SK-N-SH (cell line): Measurements from ENCODE around the gene SLC25A2. TPM values are rescaled to one million over a fixed set of nuclear protein-coding genes. Genes with fewer than 3 reads are reported as not detected.
A peak's percentile ranks its signal among the peaks of the same experiment; 100 is the strongest.

Source experiments
- CTCF ChIA-PET: fragments of 300-600, 350-600 bp; formaldehyde crosslinking; extraction: SDS; loops from one replicate; lab custom pipeline; 2021; lab: Yijun Ruan, JAX
- POLR2A ChIA-PET: fragments of 350-600 bp; sonication (Branson Sonifier 250); formaldehyde crosslinking; extraction: SDS; loops from one replicate; lab custom pipeline; 2020; ENCODE audit warnings: antibody characterized with exemption, inconsistent platforms; lab: Yijun Ruan, JAX
- DNase-seq: peaks from one replicate; pipeline ENCODE4 v3.0.0; 2012
- H2AFZ ChIP-seq: fragments of 200-600 bp; sonication (generic); 2 replicates; pipeline ENCODE4 v1.8.1; 2016; ENCODE audit warnings: antibody characterized with exemption, mild to moderate bottlenecking, low read depth
- H3F3A ChIP-seq: fragments of 200-600 bp; sonication (generic); replicated peaks from 2 replicates; pipeline ENCODE3; 2016; ENCODE audit warnings: antibody characterized with exemption, mild to moderate bottlenecking; ENCODE audit not compliant: insufficient read depth
- H3K27ac ChIP-seq, 2 experiments: fragments of 200-500 bp in 1 of 2; fragments of 200-600 bp in 1 of 2; sonication (Bioruptor generic) in 1 of 2; sonication (generic), shearing (Covaris generic) in 1 of 2; 2 replicates each; pipeline versions ENCODE4 v1.5.1 to v1.6.1; 2014 to 2016; ENCODE audit warnings: low read depth in 2 of 2, inconsistent platforms in 1 of 2, low read length in 1 of 2, mild to moderate bottlenecking in 1 of 2, mixed read lengths in 1 of 2
- H3K27me3 ChIP-seq: fragments of 200-600 bp; sonication (generic), shearing (Covaris generic); 2 replicates; pipeline ENCODE4 v1.6.1; 2016; ENCODE audit warnings: mixed run types; ENCODE audit not compliant: insufficient read depth
- H3K36me3 ChIP-seq, 2 experiments: fragments of 200-500 bp in 1 of 2; fragments of 200-600 bp in 1 of 2; sonication (Bioruptor generic) in 1 of 2; sonication (generic) in 1 of 2; replicated peaks in 1 of 2; 2 replicates each; pipeline versions ENCODE3 to v1.5.1; 2014 to 2016; ENCODE audit warnings: low read length in 1 of 2, mild to moderate bottlenecking in 1 of 2; ENCODE audit not compliant: insufficient read depth in 2 of 2, control insufficient read depth in 1 of 2
- H3K4me1 ChIP-seq, 2 experiments: fragments of 200-500 bp in 1 of 2; fragments of 200-600 bp in 1 of 2; sonication (Bioruptor generic) in 1 of 2; sonication (generic), shearing (Covaris generic) in 1 of 2; 2 replicates each; pipeline versions ENCODE4 v1.5.1 to v1.6.1; 2014 to 2016; ENCODE audit warnings: low read depth in 1 of 2, low read length in 1 of 2, mixed run types in 1 of 2; ENCODE audit not compliant: insufficient read depth in 2 of 2, control insufficient read depth in 1 of 2
- H3K4me2 ChIP-seq: fragments of 200-600 bp; sonication (generic), shearing (Covaris generic); 2 replicates; pipeline ENCODE4 v1.6.1; 2017; ENCODE audit warnings: mixed run types
- H3K4me3 ChIP-seq, 2 experiments: fragments of 200-500 bp in 1 of 2; fragments of 200-600 bp in 1 of 2; sonication (Bioruptor generic) in 1 of 2; sonication (generic), shearing (Covaris generic) in 1 of 2; 2 replicates each; pipeline versions ENCODE4 v1.5.1 to v1.8.1; 2014 to 2016; ENCODE audit warnings: low read depth in 2 of 2, inconsistent platforms in 1 of 2, low read length in 1 of 2, mild to moderate bottlenecking in 1 of 2, mixed read lengths in 1 of 2, moderate library complexity in 1 of 2
- H3K79me2 ChIP-seq: fragments of 200-600 bp; sonication (generic); 2 replicates; pipeline ENCODE4 v1.8.1; 2017; ENCODE audit warnings: mild to moderate bottlenecking; ENCODE audit not compliant: insufficient read depth
- H3K9ac ChIP-seq: fragments of 200-600 bp; sonication (generic); 2 replicates; pipeline ENCODE4 v1.6.1; 2017; ENCODE audit warnings: mixed run types
- H3K9me2 ChIP-seq: fragments of 200-600 bp; sonication (generic); 2 replicates; pipeline ENCODE4 v1.6.1; 2017; ENCODE audit warnings: mixed run types
- H3K9me3 ChIP-seq: fragments of 200-600 bp; sonication (generic); 2 replicates; pipeline ENCODE4 v1.6.1; 2017; ENCODE audit warnings: mixed run types, mild to moderate bottlenecking, moderate library complexity
- H4K20me1 ChIP-seq: fragments of 200-600 bp; sonication (generic); 2 replicates; pipeline ENCODE4 v1.6.1; 2017; ENCODE audit warnings: mild to moderate bottlenecking, mixed run types; ENCODE audit not compliant: insufficient read depth
- CHD2 ChIP-seq: fragments of 150-350 bp; IDR thresholded peaks from 2 replicates; pipeline ENCODE4 v1.6.1; 2018; ENCODE audit warnings: low read length; ENCODE audit not compliant: partially characterized antibody
- CTCF ChIP-seq: fragments of 200-600 bp; sonication (generic); IDR thresholded peaks from 2 replicates; pipeline ENCODE4 v1.6.1; 2017; ENCODE audit warnings: antibody characterized with exemption, mild to moderate bottlenecking, moderate library complexity
- ELF1 ChIP-seq: IDR thresholded peaks from 2 replicates; pipeline ENCODE4 v1.4.0; 2012
- EP300 ChIP-seq, 2 experiments: IDR thresholded peaks; 2 replicates each; pipeline versions ENCODE4 v1.4.0 to v1.6.1; 2012; ENCODE audit warnings: borderline replicate concordance in 1 of 2, low read depth in 1 of 2, low read length in 1 of 2
- NFIC ChIP-seq: IDR thresholded peaks from 2 replicates; pipeline ENCODE4 v1.4.0; 2012; ENCODE audit warnings: borderline replicate concordance
- NRF1 ChIP-seq: IDR thresholded peaks from 2 replicates; pipeline ENCODE4 v1.6.1; 2012; ENCODE audit warnings: low read depth, mild to moderate bottlenecking, low read length
- RAD21 ChIP-seq: IDR thresholded peaks from 2 replicates; pipeline ENCODE4 v1.6.1; 2012; ENCODE audit warnings: mild to moderate bottlenecking, low read length
- SIN3A ChIP-seq: IDR thresholded peaks from 2 replicates; pipeline ENCODE4 v1.6.1; 2012; ENCODE audit warnings: low read depth, mild to moderate bottlenecking, low read length, moderate library complexity, borderline replicate concordance
- TAF1 ChIP-seq: IDR thresholded peaks from 2 replicates; pipeline ENCODE4 v1.6.1; 2012; ENCODE audit warnings: low read depth, mild to moderate bottlenecking, low read length, moderate library complexity, borderline replicate concordance
- TEAD4 ChIP-seq: IDR thresholded peaks from 2 replicates; pipeline ENCODE4 v1.4.0; 2012; ENCODE audit warnings: mild to moderate bottlenecking, borderline replicate concordance; ENCODE audit not compliant: insufficient read depth
- WGBS: methylation state at CpG from one replicate; pipeline ENCODE4 v1.1.6; 2017; ENCODE audit warnings: low lambda C conversion rate; 5-methylcytosine and 5-hydroxymethylcytosine counted together
- polyA plus RNA-seq, 3 experiments: library from polyadenylated mRNA; depleted of rRNA; stranded (reverse); fragments of >200 nt; gene quantifications; 2 replicates each; pipeline ENCODE4 v1.2.3, GENCODE V29; 2012
- TF ChIP-seq, protein P1 (sequence below): IDR thresholded peaks from 2 replicates; pipeline ENCODE4 v1.6.1; 2012; ENCODE audit warnings: mild to moderate bottlenecking, low read depth, low read length, moderate library complexity
- TF ChIP-seq, protein P2 (sequence below): fragments of 150-350 bp; IDR thresholded peaks from 2 replicates; pipeline ENCODE4 v1.6.1; 2017; ENCODE audit warnings: antibody characterized with exemption, low read length, low read depth, borderline replicate concordance
- TF ChIP-seq, protein P3 (sequence below): IDR thresholded peaks from 2 replicates; pipeline ENCODE4; 2012
- TF ChIP-seq, protein P4 (sequence below): IDR thresholded peaks from 2 replicates; pipeline ENCODE4 v1.4.0; 2012; ENCODE audit warnings: low read depth, borderline replicate concordance

The SLC25A2 gene
- polyA plus RNA-seq, 1 of the 3 experiments (the other 2 are of a cell fraction), result not detected

DNA sequence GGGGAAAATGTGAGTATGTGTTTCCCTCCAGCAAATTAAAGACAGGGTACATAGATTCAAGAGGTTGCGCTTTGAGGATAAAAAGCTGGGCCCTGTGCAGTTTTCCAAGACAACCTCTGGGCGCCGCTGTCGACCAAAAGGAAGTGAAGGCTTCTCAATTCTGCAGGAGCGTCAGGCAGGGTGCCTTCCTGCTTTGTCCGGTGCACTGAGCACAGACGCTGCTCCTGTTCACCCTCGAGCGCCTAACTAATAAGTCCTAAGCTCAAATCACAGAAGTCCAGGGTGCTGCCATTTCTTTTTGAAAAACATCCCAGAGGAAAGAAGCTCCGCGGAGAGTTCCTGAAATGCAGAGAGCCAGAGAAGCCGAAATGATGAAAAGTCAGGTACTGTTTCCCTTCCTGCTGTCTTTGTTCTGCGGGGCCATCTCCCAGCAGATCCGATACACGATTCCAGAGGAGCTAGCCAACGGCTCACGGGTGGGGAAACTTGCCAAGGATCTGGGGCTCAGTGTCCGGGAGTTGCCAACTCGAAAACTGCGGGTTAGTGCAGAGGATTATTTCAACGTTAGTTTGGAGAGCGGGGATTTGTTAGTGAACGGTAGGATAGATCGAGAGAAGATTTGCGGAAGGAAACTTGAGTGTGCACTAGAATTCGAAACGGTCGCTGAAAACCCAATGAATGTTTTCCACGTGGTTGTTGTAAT, 46.2 kb upstream of the SLC25A2 start, which contains the start of gene PCDHGB1:
Gene PCDHGB1 (plus strand): TSS at position 183 of the 703 bp plus-strand sequence. CDS start 162 bp downstream, at position 345.
- H3K4me3 ChIP-seq, result peak within 1 kb of the TSS in 1 of 2 experiments; percentile 6; a peak in 1 of 4 replicates

More for the DNA sequence above, 46.2 kb upstream of the SLC25A2 start, which contains the start of gene PCDHGB1:
- Histone ChIP-seq H3K36me3 (no peaks in the 10 kb centered on the region), H4K20me1 (no peaks in the 10 kb centered on the region), H3K9me2 (no peaks in the 10 kb centered on the region), H2AFZ (0 out of 2 replicates have a peak within 1 kb of the TSS, but pooled peaks have one; percentile 32), H3F3A (no peaks in the 10 kb centered on the region), H3K4me1 (no peaks in the 10 kb centered on the region), H3K9me3 (no peaks in the 10 kb centered on the region; the same call in 1 of the 2 replicates), H3K27me3 (no peaks in the 10 kb centered on the region), H3K4me2 (no peak within 1 kb of the TSS), H3K79me2 (no peaks in the 10 kb centered on the region), H3K9ac (no peak within 1 kb of the TSS), H3K27ac (no peak within 1 kb of the TSS)
- ChIA-PET CTCF (interaction anchor here (0.5 to 2.7 kb wide), 9 partner anchors 14 to 217 kb away, joined by 3 to 13 read pairs (median 3); partner anchors contain the start of genes PCDHB9 and PCDHGB7), POLR2A (no interaction called here)
- TF ChIP-seq, protein P1, sequence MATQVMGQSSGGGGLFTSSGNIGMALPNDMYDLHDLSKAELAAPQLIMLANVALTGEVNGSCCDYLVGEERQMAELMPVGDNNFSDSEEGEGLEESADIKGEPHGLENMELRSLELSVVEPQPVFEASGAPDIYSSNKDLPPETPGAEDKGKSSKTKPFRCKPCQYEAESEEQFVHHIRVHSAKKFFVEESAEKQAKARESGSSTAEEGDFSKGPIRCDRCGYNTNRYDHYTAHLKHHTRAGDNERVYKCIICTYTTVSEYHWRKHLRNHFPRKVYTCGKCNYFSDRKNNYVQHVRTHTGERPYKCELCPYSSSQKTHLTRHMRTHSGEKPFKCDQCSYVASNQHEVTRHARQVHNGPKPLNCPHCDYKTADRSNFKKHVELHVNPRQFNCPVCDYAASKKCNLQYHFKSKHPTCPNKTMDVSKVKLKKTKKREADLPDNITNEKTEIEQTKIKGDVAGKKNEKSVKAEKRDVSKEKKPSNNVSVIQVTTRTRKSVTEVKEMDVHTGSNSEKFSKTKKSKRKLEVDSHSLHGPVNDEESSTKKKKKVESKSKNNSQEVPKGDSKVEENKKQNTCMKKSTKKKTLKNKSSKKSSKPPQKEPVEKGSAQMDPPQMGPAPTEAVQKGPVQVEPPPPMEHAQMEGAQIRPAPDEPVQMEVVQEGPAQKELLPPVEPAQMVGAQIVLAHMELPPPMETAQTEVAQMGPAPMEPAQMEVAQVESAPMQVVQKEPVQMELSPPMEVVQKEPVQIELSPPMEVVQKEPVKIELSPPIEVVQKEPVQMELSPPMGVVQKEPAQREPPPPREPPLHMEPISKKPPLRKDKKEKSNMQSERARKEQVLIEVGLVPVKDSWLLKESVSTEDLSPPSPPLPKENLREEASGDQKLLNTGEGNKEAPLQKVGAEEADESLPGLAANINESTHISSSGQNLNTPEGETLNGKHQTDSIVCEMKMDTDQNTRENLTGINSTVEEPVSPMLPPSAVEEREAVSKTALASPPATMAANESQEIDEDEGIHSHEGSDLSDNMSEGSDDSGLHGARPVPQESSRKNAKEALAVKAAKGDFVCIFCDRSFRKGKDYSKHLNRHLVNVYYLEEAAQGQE, result no peak
- TF ChIP-seq TAF1, result no peak
- no peak for TF ChIP-seq NFIC
- no peak for TF ChIP-seq SIN3A
- TF ChIP-seq, protein P2, sequence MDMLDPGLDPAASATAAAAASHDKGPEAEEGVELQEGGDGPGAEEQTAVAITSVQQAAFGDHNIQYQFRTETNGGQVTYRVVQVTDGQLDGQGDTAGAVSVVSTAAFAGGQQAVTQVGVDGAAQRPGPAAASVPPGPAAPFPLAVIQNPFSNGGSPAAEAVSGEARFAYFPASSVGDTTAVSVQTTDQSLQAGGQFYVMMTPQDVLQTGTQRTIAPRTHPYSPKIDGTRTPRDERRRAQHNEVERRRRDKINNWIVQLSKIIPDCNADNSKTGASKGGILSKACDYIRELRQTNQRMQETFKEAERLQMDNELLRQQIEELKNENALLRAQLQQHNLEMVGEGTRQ, result no peak
- TF ChIP-seq CHD2, result no peak
- TF ChIP-seq CTCF, result peak; percentile 39
- no peak for TF ChIP-seq TEAD4
- no peak for TF ChIP-seq ELF1
- peak; percentile 44 for TF ChIP-seq RAD21
- TF ChIP-seq EP300 (IDR thresholded peaks at IDR 0.05; ENCODE audit: borderline replicate concordance in 1 of 2, low read depth in 1 of 2, low read length in 1 of 2), result no peak
- TF ChIP-seq, protein P3, sequence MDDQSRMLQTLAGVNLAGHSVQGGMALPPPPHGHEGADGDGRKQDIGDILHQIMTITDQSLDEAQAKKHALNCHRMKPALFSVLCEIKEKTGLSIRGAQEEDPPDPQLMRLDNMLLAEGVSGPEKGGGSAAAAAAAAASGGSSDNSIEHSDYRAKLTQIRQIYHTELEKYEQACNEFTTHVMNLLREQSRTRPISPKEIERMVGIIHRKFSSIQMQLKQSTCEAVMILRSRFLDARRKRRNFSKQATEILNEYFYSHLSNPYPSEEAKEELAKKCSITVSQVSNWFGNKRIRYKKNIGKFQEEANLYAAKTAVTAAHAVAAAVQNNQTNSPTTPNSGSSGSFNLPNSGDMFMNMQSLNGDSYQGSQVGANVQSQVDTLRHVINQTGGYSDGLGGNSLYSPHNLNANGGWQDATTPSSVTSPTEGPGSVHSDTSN, result no peak
- TF ChIP-seq NRF1, result no peak
- TF ChIP-seq, protein P4, sequence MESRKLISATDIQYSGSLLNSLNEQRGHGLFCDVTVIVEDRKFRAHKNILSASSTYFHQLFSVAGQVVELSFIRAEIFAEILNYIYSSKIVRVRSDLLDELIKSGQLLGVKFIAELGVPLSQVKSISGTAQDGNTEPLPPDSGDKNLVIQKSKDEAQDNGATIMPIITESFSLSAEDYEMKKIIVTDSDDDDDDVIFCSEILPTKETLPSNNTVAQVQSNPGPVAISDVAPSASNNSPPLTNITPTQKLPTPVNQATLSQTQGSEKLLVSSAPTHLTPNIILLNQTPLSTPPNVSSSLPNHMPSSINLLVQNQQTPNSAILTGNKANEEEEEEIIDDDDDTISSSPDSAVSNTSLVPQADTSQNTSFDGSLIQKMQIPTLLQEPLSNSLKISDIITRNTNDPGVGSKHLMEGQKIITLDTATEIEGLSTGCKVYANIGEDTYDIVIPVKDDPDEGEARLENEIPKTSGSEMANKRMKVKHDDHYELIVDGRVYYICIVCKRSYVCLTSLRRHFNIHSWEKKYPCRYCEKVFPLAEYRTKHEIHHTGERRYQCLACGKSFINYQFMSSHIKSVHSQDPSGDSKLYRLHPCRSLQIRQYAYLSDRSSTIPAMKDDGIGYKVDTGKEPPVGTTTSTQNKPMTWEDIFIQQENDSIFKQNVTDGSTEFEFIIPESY, result no peak
- DNase-seq, result peak; percentile 63
- 60% methylated on average over 29 of the region's 29 CpGs for WGBS
